IMR-90 (cell line): ENCODE measurements around the gene TMEM100. TPM values are rescaled to one million over a fixed set of nuclear protein-coding genes. Genes with fewer than 3 reads are reported as not detected.

Experiments
- ATAC-seq: fragments of 200-7000 bp; cut with Tn5 transposase; 2 replicates; pipeline ENCODE4 v1.9.1; 2020; ENCODE audit warnings: low read depth, mild to moderate bottlenecking, moderate library complexity
- BruUV-seq: library from RNA; stranded (reverse); fragments of 400-500 nt; replicated peaks from 2 replicates; lab custom pipeline; 2021; lab: Mats Ljungman, UMichigan
- CTCF ChIA-PET: fragments of 300-600 bp; formaldehyde crosslinking; extraction: SDS; loops from one replicate; lab custom pipeline; 2021; ENCODE audit warnings: antibody characterized with exemption; lab: Yijun Ruan, JAX
- POLR2A ChIA-PET: fragments of 300-600 bp; sonication (Branson Sonifier 250); formaldehyde crosslinking; loops from one replicate; lab custom pipeline; 2022; ENCODE audit warnings: antibody characterized with exemption; ENCODE audit not compliant: unreplicated experiment; lab: Charles Lee
- DNase-seq: peaks from one replicate; pipeline ENCODE4 v3.0.0; 2013
- H2AFZ ChIP-seq: replicated peaks from 2 replicates; pipeline ENCODE3; 2013; ENCODE audit warnings: low read length, mild to moderate bottlenecking; ENCODE audit not compliant: poor library complexity
- H2AK5ac ChIP-seq: 2 replicates; pipeline ENCODE4 v1.6.1; 2013; ENCODE audit warnings: low read depth, low read length, inconsistent platforms
- H2AK9ac ChIP-seq: replicated peaks from 2 replicates; pipeline ENCODE3; 2013; ENCODE audit warnings: mild to moderate bottlenecking, low read depth, low read length, moderate library complexity; ENCODE audit not compliant: poor library complexity
- H2BK120ac ChIP-seq: 2 replicates; pipeline ENCODE4 v1.6.1; 2013; ENCODE audit warnings: low read depth, low read length, inconsistent platforms
- H2BK15ac ChIP-seq: 3 replicates; pipeline ENCODE4 v1.6.1; 2013; ENCODE audit warnings: low read depth, low read length, inconsistent platforms
- H2BK20ac ChIP-seq: 2 replicates; pipeline ENCODE4 v1.6.1; 2013; ENCODE audit warnings: low read depth, mild to moderate bottlenecking, inconsistent platforms, low read length, moderate library complexity
- H2BK5ac ChIP-seq: 2 replicates; pipeline ENCODE4 v1.6.1; 2013; ENCODE audit warnings: mild to moderate bottlenecking, low read depth, low read length, inconsistent platforms; ENCODE audit not compliant: poor library complexity, severe bottlenecking
- H3K14ac ChIP-seq: replicated peaks from 2 replicates; pipeline ENCODE4 v1.6.1; 2013; ENCODE audit warnings: low read depth, low read length, inconsistent platforms
- H3K18ac ChIP-seq: 2 replicates; pipeline ENCODE4 v1.6.1; 2013; ENCODE audit warnings: low read depth, low read length, control low read depth
- H3K23ac ChIP-seq: 2 replicates; pipeline ENCODE4 v1.6.1; 2013; ENCODE audit warnings: low read depth, low read length, inconsistent platforms
- H3K27ac ChIP-seq: 2 replicates; pipeline ENCODE4 v1.5.1; 2013; ENCODE audit warnings: mild to moderate bottlenecking, control low read depth, low read length; ENCODE audit not compliant: insufficient read depth
- H3K27me3 ChIP-seq: 2 replicates; pipeline ENCODE4 v1.6.1; 2013; ENCODE audit warnings: low read length; ENCODE audit not compliant: control insufficient read depth, insufficient read depth
- H3K36me3 ChIP-seq: 2 replicates; pipeline ENCODE4 v1.6.1; 2013; ENCODE audit warnings: low read length, mixed read lengths; ENCODE audit not compliant: control insufficient read depth, insufficient read depth
- H3K4ac ChIP-seq: 2 replicates; pipeline ENCODE4 v1.6.1; 2013; ENCODE audit warnings: low read depth, low read length, inconsistent platforms
- H3K4me1 ChIP-seq: 2 replicates; pipeline ENCODE4 v1.6.1; 2013; ENCODE audit warnings: low read length, mixed read lengths; ENCODE audit not compliant: control insufficient read depth, insufficient read depth
- H3K4me2 ChIP-seq: 2 replicates; pipeline ENCODE4 v1.6.1; 2013; ENCODE audit warnings: low read depth, mild to moderate bottlenecking, control low read depth, low read length, moderate library complexity
- H3K4me3 ChIP-seq: 2 replicates; pipeline ENCODE4 v1.5.1; 2013; ENCODE audit warnings: low read depth, mild to moderate bottlenecking, control low read depth, low read length, moderate library complexity; ENCODE audit not compliant: insufficient read depth
- H3K56ac ChIP-seq: 2 replicates; pipeline ENCODE4 v1.6.1; 2013; ENCODE audit warnings: low read length, inconsistent platforms; ENCODE audit not compliant: insufficient read depth; ENCODE audit errors: extremely low read depth
- H3K79me1 ChIP-seq, 2 experiments: 2 replicates each; pipeline ENCODE4 v1.6.1; 2013; ENCODE audit warnings: low read length in 2 of 2, inconsistent platforms in 1 of 2, low read depth in 1 of 2
- H3K9ac ChIP-seq: 2 replicates; pipeline ENCODE4 v1.6.1; 2013; ENCODE audit warnings: low read depth, low read length, control low read depth
- H3K9me1 ChIP-seq: 2 replicates; pipeline ENCODE4 v1.6.1; 2013; ENCODE audit warnings: low read length, inconsistent platforms; ENCODE audit not compliant: insufficient read depth
- H3K9me3 ChIP-seq: 2 replicates; pipeline ENCODE4 v1.6.1; 2013; ENCODE audit warnings: low read length; ENCODE audit not compliant: control insufficient read depth, insufficient read depth
- H4K20me1 ChIP-seq: 2 replicates; pipeline ENCODE4 v1.6.1; 2013; ENCODE audit warnings: low read length, inconsistent platforms; ENCODE audit not compliant: insufficient read depth
- H4K5ac ChIP-seq: 2 replicates; pipeline ENCODE4 v1.6.1; 2013; ENCODE audit warnings: mild to moderate bottlenecking, low read depth, low read length, control low read depth
- H4K8ac ChIP-seq, 2 experiments: 2 replicates each; pipeline ENCODE4 v1.6.1; 2013; ENCODE audit warnings: low read depth in 2 of 2, low read length in 2 of 2, control low read depth in 1 of 2, inconsistent platforms in 1 of 2
- H4K91ac ChIP-seq: 2 replicates; pipeline ENCODE4 v1.6.1; 2013; ENCODE audit warnings: low read depth, low read length, inconsistent platforms; ENCODE audit not compliant: insufficient read depth
- FOS ChIP-seq: fragments of 150-350 bp; IDR thresholded peaks from 2 replicates; pipeline ENCODE4 v1.6.1; 2016; ENCODE audit warnings: low read depth, low read length
- MAFK ChIP-seq: IDR thresholded peaks from 2 replicates; pipeline ENCODE4 v1.6.1; 2012; ENCODE audit warnings: low read depth, low read length, improper control_type of control experiment
- POLR2A ChIP-seq: IDR thresholded peaks from 2 replicates; pipeline ENCODE4 v1.6.1; 2012; ENCODE audit warnings: mild to moderate bottlenecking, low read depth, low read length
- RFX5 ChIP-seq: IDR thresholded peaks from 2 replicates; pipeline ENCODE4 v1.8.0; 2012; ENCODE audit warnings: low read depth, mild to moderate bottlenecking, low read length, moderate library complexity
- SMC3 ChIP-seq: fragments of 150-350 bp; IDR thresholded peaks from 2 replicates; pipeline ENCODE4 v1.6.1; 2016; ENCODE audit warnings: low read depth, mild to moderate bottlenecking, antibody characterized with exemption, low read length, moderate library complexity
- WGBS, 2 experiments: methylation state at CpG; one replicate each; pipeline versions ENCODE4 v1.1.5 to v1.1.7; 2013; ENCODE audit warnings: missing lambda C conversion rate in 2 of 2; ENCODE audit not compliant: insufficient read length in 1 of 2; ENCODE audit errors: extremely low coverage in 2 of 2; 5-methylcytosine and 5-hydroxymethylcytosine counted together
- dilution Hi-C: fragments of 300-500 bp; cut with HindIII; formaldehyde crosslinking; loops from one replicate; pipeline ENCODE4 v1.14.3; 2018; ENCODE audit warnings: low sequenced_read_pairs; ENCODE audit not compliant: unreplicated experiment
- in situ Hi-C: fragments of 300-500 bp; cut with MboI; formaldehyde crosslinking; loops from 3 replicates; pipeline ENCODE4 v1.14.3; 2019; ENCODE audit warnings: low sequenced_read_pairs, inconsistent platforms, mixed read lengths
- intact Hi-C: fragments of 100-400 bp; cut with micrococcal nuclease; formaldehyde crosslinking; loops from 2 replicates; pipeline ENCODE4 v1.10.0; 2022
- polyA plus RNA-seq, 3 experiments: library from polyadenylated mRNA; depleted of rRNA; stranded (reverse); fragments of >200 nt; gene quantifications; 2 replicates each; pipeline ENCODE4 v1.2.3, GENCODE V29; 2012; ENCODE audit warnings: low replicate concordance in 1 of 3
- total RNA-seq: library from RNA; depleted of rRNA; stranded (reverse); fragments of >200 nt; gene quantifications from 2 replicates; pipeline ENCODE4 v1.2.3, GENCODE V29; 2012
- TF ChIP-seq, protein P1 (sequence below): fragments of 150-350 bp; IDR thresholded peaks from 2 replicates; pipeline ENCODE4 v1.6.1; 2017; ENCODE audit warnings: mild to moderate bottlenecking, antibody characterized with exemption, low read length, low read depth

The TMEM100 gene
- total and polyA plus RNA-seq, 2 of the 4 experiments (the other 2 are of a cell fraction): 0.21 to 0.36 TPM

- H3K36me3 ChIP-seq: no peaks in the 10 kb centered on the region
- no TSS peak for BruUV-seq
- no peak overlapping the region for H4K8ac ChIP-seq
- ATAC-seq (no peak), DNase-seq (no peak)
- H4K5ac ChIP-seq: no peak overlapping the region
- no peak overlapping the region for H3K27ac ChIP-seq
- peaks cover 25% of the 10 kb centered on the region for H3K4me1 ChIP-seq
- no peak overlapping the region for H4K91ac ChIP-seq
- no peaks in the 10 kb centered on the region for H3K79me1 ChIP-seq
- ChIA-PET CTCF (interaction anchor here (1.0 to 1.1 kb wide), 2 partner anchors 12 kb away, joined by 3 to 5 read pairs; no protein-coding TSS in a partner anchor), POLR2A (no interaction called here)
- no peak overlapping the region for H3K14ac ChIP-seq
- no peak for TF ChIP-seq RFX5
- no peak for TF ChIP-seq POLR2A
- TF ChIP-seq FOS: no peak
- no peak for TF ChIP-seq SMC3
- TF ChIP-seq MAFK: peak; percentile 25; the same call in 1 of the 2 replicates
- TF ChIP-seq, protein P1, sequence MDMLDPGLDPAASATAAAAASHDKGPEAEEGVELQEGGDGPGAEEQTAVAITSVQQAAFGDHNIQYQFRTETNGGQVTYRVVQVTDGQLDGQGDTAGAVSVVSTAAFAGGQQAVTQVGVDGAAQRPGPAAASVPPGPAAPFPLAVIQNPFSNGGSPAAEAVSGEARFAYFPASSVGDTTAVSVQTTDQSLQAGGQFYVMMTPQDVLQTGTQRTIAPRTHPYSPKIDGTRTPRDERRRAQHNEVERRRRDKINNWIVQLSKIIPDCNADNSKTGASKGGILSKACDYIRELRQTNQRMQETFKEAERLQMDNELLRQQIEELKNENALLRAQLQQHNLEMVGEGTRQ: no peak
- no peak overlapping the region for H3K18ac ChIP-seq
- WGBS, 2 experiments: no CpG with 5 or more reads among the region's 1 CpG
- no peak overlapping the region for H3K4ac ChIP-seq
- dilution Hi-C loops: no loop called here
- no peak overlapping the region for H2AFZ ChIP-seq
- H3K4me3 ChIP-seq: no peak overlapping the region
- H2AK9ac ChIP-seq: no peak overlapping the region
- intact Hi-C loops: no loop called here
- no peak overlapping the region for H2BK120ac ChIP-seq
- no peak overlapping the region for H2BK15ac ChIP-seq
- no peak overlapping the region for H3K9ac ChIP-seq
- H3K9me3 ChIP-seq: no peaks in the 10 kb centered on the region
- H4K20me1 ChIP-seq: no peaks in the 10 kb centered on the region
- no peak overlapping the region for H3K4me2 ChIP-seq
- no peak overlapping the region for H3K23ac ChIP-seq
- 0 out of 2 replicates have a peak, but pooled peaks cover 1% of the 10 kb centered on the region for H3K27me3 ChIP-seq
- H2BK5ac ChIP-seq: no peak overlapping the region
- no peak overlapping the region for H3K56ac ChIP-seq
- in situ Hi-C loops: no loop called here
- H3K9me1 ChIP-seq: peaks cover 7% of the 10 kb centered on the region
- H2BK20ac ChIP-seq: no peak overlapping the region
- no peak overlapping the region for H2AK5ac ChIP-seq
These were observed 6.8 kb upstream of the TMEM100 start for GRCh38 chr17:55729484-55729883.
